ENCODE measurements around the gene MYOG. TPM values are rescaled to one million over a fixed set of nuclear protein-coding genes. Genes with fewer than 3 reads are reported as not detected.

MYOG gene
- total RNA-seq, 2 experiments from 2014 or later, result not detected

GRCh38 chr1:203116091-203116820 is 30.4 kb upstream of the MYOG start:
- intact Hi-C loops (cut with micrococcal nuclease; ENCODE audit: unreplicated experiment), result no loop called here
- Histone ChIP-seq H3K4me1 (ENCODE audit: insufficient read depth, low read length, poor library complexity, severe bottlenecking) (no peaks in the 10 kb centered on the region), H3K9me2 (ENCODE audit: insufficient read depth, low read length) (no peaks in the 10 kb centered on the region), H3K4me2 (ENCODE audit: low read length) (no peak overlapping the region), H3K27ac (ENCODE audit: low read depth, low read length, poor library complexity, severe bottlenecking) (no peak overlapping the region), H4K20me1 (ENCODE audit: insufficient read depth, low read length) (no peaks in the 10 kb centered on the region), H3K4me3 (ENCODE audit: low read depth, low read length, poor library complexity, severe bottlenecking) (no peak overlapping the region), H3K9me3 (ENCODE audit: low read length) (no peaks in the 10 kb centered on the region), H3K36me3 (ENCODE audit: insufficient read depth, low read length) (no peaks in the 10 kb centered on the region), H3K79me2 (ENCODE audit: insufficient read depth, low read depth, low read length) (no peaks in the 10 kb centered on the region), H2AFZ (ENCODE audit: low read length) (no peak overlapping the region)
- DNase-seq (ENCODE audit: low spot score), result no peak
- TF ChIP-seq EZH2phosphoT487 (IDR thresholded peaks at IDR 0.05; ENCODE audit: borderline replicate concordance, low read depth, low read length), result no peak
- TF ChIP-seq CTCF (conservative IDR thresholded peaks at IDR 0.05; ENCODE audit: low read length), result no peak
- CTCF ChIA-PET (ENCODE audit: unreplicated experiment), result no interaction called here
- BruUV-seq (replicated peaks), result no TSS peak
- POLR2A ChIA-PET, result no interaction called here

- no peak overlapping the region for H2AFZ ChIP-seq (ENCODE audit: low read length)
- no peak overlapping the region for H3K4me3 ChIP-seq (ENCODE audit: low read depth, low read length, poor library complexity, severe bottlenecking)
- intact Hi-C loops (cut with micrococcal nuclease; ENCODE audit: unreplicated experiment), result no loop called here
- DNase-seq (ENCODE audit: low spot score), result no peak
- no peaks in the 10 kb centered on the region for H3K9me2 ChIP-seq (ENCODE audit: insufficient read depth, low read length)
- H3K4me2 ChIP-seq (ENCODE audit: low read length), result no peak overlapping the region
- H3K27ac ChIP-seq (ENCODE audit: low read depth, low read length, poor library complexity, severe bottlenecking), result no peak overlapping the region
- no peaks in the 10 kb centered on the region for H3K36me3 ChIP-seq (ENCODE audit: insufficient read depth, low read length)
- no TSS peak for BruUV-seq (replicated peaks)
- H3K79me2 ChIP-seq (ENCODE audit: insufficient read depth, low read depth, low read length), result no peaks in the 10 kb centered on the region
- H4K20me1 ChIP-seq (ENCODE audit: insufficient read depth, low read length), result no peaks in the 10 kb centered on the region
- H3K9me3 ChIP-seq (ENCODE audit: low read length), result no peaks in the 10 kb centered on the region
- TF ChIP-seq EZH2phosphoT487 (IDR thresholded peaks at IDR 0.05; ENCODE audit: borderline replicate concordance, low read depth, low read length) (no peak), CTCF (conservative IDR thresholded peaks at IDR 0.05; ENCODE audit: low read length) (no peak)
- POLR2A ChIA-PET, result interaction anchor here (0.8 kb wide), 1 partner anchor 16 kb away, joined by 3 read pairs; no protein-coding TSS in a partner anchor
- no peaks in the 10 kb centered on the region for H3K4me1 ChIP-seq (ENCODE audit: insufficient read depth, low read length, poor library complexity, severe bottlenecking)
- CTCF ChIA-PET (ENCODE audit: unreplicated experiment), result no interaction called here
Measured at GRCh38 chr1:203114202-203114601, 28.4 kb upstream of the MYOG start.

- Histone ChIP-seq H2AFZ (ENCODE audit: low read length) (no peak overlapping the region), H4K20me1 (ENCODE audit: insufficient read depth, low read length) (no peaks in the 10 kb centered on the region), H3K4me3 (ENCODE audit: low read depth, low read length, poor library complexity, severe bottlenecking) (no peak overlapping the region), H3K4me2 (ENCODE audit: low read length) (no peak overlapping the region), H3K9me2 (ENCODE audit: insufficient read depth, low read length) (no peaks in the 10 kb centered on the region), H3K79me2 (ENCODE audit: insufficient read depth, low read depth, low read length) (no peaks in the 10 kb centered on the region), H3K27ac (ENCODE audit: low read depth, low read length, poor library complexity, severe bottlenecking) (no peak overlapping the region), H3K36me3 (ENCODE audit: insufficient read depth, low read length) (no peaks in the 10 kb centered on the region), H3K4me1 (ENCODE audit: insufficient read depth, low read length, poor library complexity, severe bottlenecking) (no peaks in the 10 kb centered on the region), H3K9me3 (ENCODE audit: low read length) (no peaks in the 10 kb centered on the region)
- intact Hi-C loops (cut with micrococcal nuclease; ENCODE audit: unreplicated experiment), result no loop called here
- POLR2A ChIA-PET, result interaction anchor here (0.8 kb wide), 1 partner anchor 17 kb away, joined by 3 read pairs; no protein-coding TSS in a partner anchor
- no TSS peak for BruUV-seq (replicated peaks)
- TF ChIP-seq EZH2phosphoT487 (IDR thresholded peaks at IDR 0.05; ENCODE audit: borderline replicate concordance, low read depth, low read length), result no peak
- no peak for TF ChIP-seq CTCF (conservative IDR thresholded peaks at IDR 0.05; ENCODE audit: low read length)
- DNase-seq (ENCODE audit: low spot score), result no peak
- CTCF ChIA-PET (ENCODE audit: unreplicated experiment), result no interaction called here
Measured at GRCh38 chr1:203113308-203113707, 27.5 kb upstream of the MYOG start.
